ENCODE results near the gene BEX4.
"Not testable (repeated sequence)": the region's sequence is repeated elsewhere in the genome, so short reads cannot be mapped to it uniquely, and the experiment has no call there.

Gene BEX4

DNA sequence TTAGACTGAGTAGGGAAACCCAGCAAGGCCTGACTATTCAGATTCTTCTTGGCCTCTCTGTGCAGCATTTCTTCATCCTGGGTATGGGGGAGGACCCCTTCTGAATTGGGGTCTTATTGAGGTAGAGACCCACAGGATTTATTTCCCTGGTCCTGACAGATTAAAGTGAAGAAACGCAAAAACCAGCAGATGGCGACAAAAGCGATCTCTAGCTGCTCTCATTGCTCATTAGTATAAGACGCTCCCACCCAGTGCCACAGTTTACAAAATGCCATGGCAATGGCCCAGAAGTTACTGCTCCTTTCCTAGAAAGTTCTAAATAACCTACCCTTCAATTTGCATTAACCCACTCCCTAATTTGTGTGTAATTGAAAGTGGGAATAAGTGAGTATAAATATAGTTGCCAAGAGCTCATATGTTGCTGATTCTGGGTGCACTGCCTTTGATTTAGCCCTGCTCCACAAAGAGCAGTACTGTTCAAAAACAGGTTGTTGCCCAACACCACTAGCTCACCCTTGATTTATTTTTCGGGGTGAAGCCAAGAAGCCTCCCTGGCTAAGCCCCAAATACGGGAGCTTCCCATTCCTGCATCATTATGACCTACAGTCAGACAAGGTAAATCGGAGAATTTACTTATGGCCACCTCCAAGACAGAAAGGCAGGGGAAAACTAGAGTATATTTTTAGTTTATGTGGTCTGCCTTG, 3.7 kb upstream of the BEX4 start:
- DNase-seq (ENCODE audit: low read depth): peak; percentile 48
- no peak for TF ChIP-seq POLR2A (IDR thresholded peaks at IDR 0.05; ENCODE audit: extremely low read depth, insufficient read length)
- no peak for TF ChIP-seq MYC (IDR thresholded peaks at IDR 0.05; ENCODE audit: low read depth, low read length)
- TF ChIP-seq, protein P1, sequence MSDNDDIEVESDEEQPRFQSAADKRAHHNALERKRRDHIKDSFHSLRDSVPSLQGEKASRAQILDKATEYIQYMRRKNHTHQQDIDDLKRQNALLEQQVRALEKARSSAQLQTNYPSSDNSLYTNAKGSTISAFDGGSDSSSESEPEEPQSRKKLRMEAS (IDR thresholded peaks at IDR 0.05; ENCODE audit: low read depth, low read length): no peak
- TF ChIP-seq, protein P2, sequence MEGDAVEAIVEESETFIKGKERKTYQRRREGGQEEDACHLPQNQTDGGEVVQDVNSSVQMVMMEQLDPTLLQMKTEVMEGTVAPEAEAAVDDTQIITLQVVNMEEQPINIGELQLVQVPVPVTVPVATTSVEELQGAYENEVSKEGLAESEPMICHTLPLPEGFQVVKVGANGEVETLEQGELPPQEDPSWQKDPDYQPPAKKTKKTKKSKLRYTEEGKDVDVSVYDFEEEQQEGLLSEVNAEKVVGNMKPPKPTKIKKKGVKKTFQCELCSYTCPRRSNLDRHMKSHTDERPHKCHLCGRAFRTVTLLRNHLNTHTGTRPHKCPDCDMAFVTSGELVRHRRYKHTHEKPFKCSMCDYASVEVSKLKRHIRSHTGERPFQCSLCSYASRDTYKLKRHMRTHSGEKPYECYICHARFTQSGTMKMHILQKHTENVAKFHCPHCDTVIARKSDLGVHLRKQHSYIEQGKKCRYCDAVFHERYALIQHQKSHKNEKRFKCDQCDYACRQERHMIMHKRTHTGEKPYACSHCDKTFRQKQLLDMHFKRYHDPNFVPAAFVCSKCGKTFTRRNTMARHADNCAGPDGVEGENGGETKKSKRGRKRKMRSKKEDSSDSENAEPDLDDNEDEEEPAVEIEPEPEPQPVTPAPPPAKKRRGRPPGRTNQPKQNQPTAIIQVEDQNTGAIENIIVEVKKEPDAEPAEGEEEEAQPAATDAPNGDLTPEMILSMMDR (IDR thresholded peaks at IDR 0.05; ENCODE audit: low read depth, low read length): peak; percentile 51
- no peak overlapping the region for H3K4me3 ChIP-seq (ENCODE audit: low read depth, low read length)

DNA sequence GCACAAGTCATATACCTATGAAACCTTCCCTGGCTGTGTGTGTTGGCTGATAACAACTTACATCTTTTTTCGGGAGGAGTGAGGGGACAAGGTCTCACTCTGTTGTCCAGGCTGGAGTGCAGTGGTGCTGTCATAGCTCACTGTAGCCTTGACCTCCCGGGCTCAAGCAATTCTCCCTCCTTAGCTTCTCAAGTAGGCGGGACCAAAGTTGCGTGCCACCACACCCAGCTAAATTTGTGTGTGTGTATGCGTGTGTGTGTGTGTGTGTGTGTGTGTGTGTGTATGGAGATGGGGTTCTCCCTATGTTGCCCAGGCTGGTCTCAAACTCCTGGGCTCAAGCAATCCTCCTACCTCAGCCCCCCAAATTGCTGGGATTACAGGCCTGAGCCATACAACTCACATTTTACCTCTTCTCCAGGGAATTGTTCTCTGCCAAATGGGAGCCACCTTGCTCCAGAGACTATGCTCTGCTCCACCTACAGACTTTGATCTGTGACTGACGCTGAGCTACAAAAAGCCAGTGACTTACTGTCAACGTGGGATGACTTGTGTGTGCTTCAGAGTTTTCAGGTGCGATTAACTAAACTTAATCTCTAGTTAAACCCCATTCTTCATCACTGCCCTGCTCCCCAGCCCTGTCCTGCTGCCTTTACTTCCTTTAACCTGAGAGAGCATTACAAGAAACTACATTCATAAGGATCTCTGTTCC, 2.0 kb upstream of the BEX4 start:
- H3K4me3 ChIP-seq (ENCODE audit: low read depth, low read length): no peak overlapping the region
- DNase-seq (ENCODE audit: low read depth): no peak
- TF ChIP-seq, protein P2 (IDR thresholded peaks at IDR 0.05; ENCODE audit: low read depth, low read length): no peak
- TF ChIP-seq, protein P1 (IDR thresholded peaks at IDR 0.05; ENCODE audit: low read depth, low read length): no peak
- no peak for TF ChIP-seq POLR2A (IDR thresholded peaks at IDR 0.05; ENCODE audit: extremely low read depth, insufficient read length)
- TF ChIP-seq MYC (IDR thresholded peaks at IDR 0.05; ENCODE audit: low read depth, low read length): no peak

DNA sequence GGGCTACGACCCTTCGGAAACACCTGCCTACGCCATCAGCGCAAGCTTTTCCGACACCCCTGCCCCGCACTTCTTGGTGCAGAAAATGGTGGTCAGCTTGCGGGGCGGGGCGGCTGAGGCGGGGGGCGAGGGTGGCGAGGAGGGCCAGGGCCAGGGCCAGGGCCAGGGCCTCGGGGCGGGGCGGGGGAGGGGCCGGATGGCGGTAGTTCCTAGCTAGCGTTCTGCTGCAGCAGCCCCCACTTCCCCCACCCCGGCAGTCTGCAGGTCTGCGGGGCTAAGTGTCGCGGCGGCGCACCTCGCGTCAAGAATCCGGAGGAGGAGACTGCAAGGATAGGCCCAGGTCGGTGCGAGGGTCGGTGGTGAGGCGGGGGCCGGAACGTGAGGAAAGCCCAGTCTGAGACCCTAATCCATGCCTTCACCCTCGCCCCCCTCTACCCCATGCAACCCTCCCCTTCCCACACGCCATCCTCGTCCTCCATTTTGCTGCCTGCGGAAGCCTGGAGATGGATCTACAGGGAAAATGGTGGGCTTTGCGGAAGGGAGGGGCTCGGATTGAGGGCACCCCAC, 600 bp downstream of the BEX4 start:
- no peak for DNase-seq (ENCODE audit: low read depth)
- TF ChIP-seq, protein P2 (IDR thresholded peaks at IDR 0.05; ENCODE audit: low read depth, low read length): no peak
- TF ChIP-seq POLR2A (IDR thresholded peaks at IDR 0.05; ENCODE audit: extremely low read depth, insufficient read length): no peak
- TF ChIP-seq, protein P1 (IDR thresholded peaks at IDR 0.05; ENCODE audit: low read depth, low read length): no peak
- no peak for TF ChIP-seq MYC (IDR thresholded peaks at IDR 0.05; ENCODE audit: low read depth, low read length)
- H3K4me3 ChIP-seq (ENCODE audit: low read depth, low read length): no peak overlapping the region

DNA sequence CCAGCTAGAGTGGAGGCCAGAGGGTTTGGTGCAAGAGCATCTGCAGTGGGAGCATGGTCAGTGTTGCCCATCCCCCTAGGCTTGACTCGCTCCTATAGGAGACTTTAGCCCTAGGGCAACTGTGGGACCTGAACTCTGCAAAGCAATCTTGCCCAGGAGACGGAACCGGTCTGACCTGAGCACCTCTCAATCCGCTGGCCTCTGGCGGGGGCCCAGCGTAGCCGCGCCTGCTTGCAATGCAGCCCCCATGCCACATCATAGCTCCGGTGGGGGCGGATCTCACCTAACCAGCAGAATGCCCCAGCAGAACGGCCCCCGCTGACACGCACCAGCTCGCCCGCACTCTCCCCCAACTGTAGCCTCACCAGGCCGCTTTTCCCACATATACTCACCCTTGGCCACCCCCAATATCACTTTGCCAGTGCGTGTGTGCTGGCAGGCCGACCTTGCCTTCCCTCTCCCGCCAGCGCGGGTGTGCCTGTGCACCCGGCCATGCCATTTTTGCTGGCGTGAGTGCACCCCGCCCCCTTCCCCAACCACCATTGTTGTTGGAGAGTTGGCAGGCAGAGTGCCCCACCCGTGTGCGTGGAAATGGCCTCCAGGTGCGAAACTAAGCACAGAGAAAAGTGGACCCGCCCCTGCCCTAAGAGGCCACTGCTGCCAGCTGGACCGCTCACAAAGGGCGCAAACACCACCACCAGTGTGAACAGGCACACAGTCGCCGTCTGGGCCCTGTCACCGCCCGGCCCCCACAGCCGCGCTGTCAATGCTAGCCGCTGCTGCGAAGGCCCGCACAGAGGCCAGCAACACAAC, 5.8 kb downstream of the BEX4 start:
- H3K4me3 ChIP-seq (ENCODE audit: low read depth, low read length): no peak overlapping the region
- TF ChIP-seq, protein P1 (IDR thresholded peaks at IDR 0.05; ENCODE audit: low read depth, low read length): no peak
- TF ChIP-seq POLR2A (IDR thresholded peaks at IDR 0.05; ENCODE audit: extremely low read depth, insufficient read length) (no peak), MYC (IDR thresholded peaks at IDR 0.05; ENCODE audit: low read depth, low read length) (no peak)
- TF ChIP-seq, protein P2 (IDR thresholded peaks at IDR 0.05; ENCODE audit: low read depth, low read length): no peak
- DNase-seq (ENCODE audit: low read depth): no peak

DNA sequence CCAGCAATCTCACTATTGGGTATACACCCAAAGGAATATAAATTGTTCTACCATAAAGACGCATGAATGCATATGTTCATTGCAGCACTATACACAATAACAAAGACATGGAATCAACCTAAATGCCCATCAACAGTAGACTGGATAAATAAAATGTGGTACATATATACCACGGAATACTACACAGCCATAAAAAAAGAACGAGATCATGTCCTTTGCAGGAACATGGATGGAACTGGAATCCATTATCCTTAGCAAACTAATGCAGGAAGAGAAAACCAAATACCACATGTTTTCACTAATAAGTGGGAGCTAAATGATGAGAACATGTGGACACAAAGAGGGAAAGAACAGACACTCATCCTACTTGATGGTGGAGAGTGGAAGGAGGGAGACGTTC, 11.0 kb downstream of the BEX4 start:
- not testable (repeated sequence) for DNase-seq (ENCODE audit: low read depth)

More for the DNA sequence above, 11.0 kb downstream of the BEX4 start:
- not testable (repeated sequence) for H3K4me3 ChIP-seq (ENCODE audit: low read depth, low read length)
